Stimulated activated naive CD4-positive, alpha-beta T cell (primary cell): ENCODE data around the gene SLC25A33.

Experiments
- DNase-seq, 6 experiments: peaks; one replicate each; lab custom pipeline; 2025; lab: John Stamatoyannopoulos, UW

Gene SLC25A33

GRCh38 chr1:9588551-9589143, 49.4 kb downstream of the SLC25A33 start, which contains the start of gene TMEM201:
Gene TMEM201, plus strand, starts transcription at chr1:9588911. Its CDS starts 20 bp downstream, at chr1:9588931.
- DNase-seq = peak; percentile 85 to 95 (median 91)

DNA sequence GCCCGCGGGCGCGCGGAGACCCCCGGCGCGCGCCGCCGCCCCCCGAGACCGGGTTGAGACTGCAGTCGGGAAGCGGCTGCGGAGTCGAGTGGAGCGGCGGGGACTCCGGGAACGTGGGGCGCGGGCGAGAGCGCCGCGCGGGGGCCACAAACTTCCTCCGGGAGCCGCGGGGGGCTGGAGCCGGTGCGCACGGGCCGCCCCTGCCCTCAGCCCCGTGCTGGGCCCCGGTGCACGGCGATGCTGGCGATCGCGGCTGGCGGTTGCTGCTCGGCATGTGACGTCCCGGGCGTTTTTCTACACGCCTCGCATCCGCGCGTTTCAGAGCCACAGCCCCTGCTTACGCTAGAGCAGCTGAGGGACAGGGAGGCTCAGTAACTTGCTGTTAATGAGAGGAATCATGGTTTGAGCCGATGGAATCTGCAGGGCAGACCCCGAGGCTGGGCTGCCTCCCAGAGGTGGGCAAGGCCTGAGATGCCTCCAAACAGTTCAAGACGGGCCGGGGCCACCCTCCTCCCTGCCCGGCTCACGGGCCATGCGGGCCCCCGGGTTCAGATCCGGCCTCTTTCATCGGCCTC, 50.0 kb downstream of the SLC25A33 start:
- DNase-seq = peak in 5 of 6 experiments; percentile 17 to 38 (median 29)

- no peak for DNase-seq
These were observed 50.5 kb downstream of the SLC25A33 start for GRCh38 chr1:9589719-9590157.

DNA sequence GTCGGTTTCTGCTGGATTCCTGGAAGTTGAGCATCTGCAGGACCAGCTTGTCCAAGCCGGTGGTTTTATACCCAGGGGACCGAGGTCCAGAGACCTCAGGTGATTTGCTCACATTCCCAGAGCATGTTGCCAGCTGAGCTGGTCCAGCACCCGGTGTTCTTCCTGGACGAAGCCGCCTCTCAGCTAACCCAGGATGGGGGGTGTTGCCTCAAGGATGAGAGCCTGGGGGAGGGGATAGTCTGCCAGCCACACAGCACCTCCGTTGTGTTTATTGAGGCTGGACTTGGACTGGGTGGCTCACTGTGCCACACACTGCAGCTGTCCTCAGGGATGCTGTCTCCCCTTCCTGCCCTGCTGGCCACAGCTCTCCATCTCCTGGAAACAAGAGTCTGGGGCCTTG, 50.9 kb downstream of the SLC25A33 start:
- DNase-seq = no peak

DNA sequence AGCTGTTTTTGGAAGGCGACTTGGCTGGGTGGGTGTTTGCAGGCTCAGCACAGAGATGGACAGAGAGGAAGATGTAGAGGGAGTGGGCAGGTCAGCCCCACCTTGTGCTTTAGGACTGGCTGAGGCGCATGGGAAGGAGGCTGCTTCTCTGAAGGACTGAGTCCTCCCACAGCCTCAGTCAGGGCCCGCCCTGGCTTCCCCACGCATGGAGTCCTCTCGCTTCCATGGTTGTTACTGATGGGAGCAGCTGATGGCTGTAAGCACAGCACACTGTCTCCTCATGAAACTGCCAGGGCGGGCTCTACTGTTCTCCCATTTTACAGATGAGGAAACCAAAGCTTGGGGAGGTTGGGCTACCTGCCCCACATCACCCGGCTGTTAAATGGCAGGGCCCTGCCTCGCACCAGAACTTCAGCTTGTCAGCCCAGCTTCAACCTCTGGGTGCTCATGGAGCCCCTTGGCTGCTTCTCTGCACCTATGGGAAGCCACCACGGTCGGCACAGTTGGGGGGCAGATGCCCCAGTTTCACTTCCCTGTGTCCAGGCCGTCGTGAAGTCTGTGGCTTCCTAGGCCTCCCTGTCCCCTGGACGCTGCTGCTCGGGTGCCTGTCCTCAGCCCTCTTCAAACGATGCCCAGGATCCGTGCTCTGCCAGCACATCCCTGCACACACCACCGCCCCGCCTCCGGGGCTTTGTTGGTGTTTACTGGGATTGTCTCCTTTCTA, 51.8 kb downstream of the SLC25A33 start:
- no peak for DNase-seq

- no peak for DNase-seq
These were observed 52.6 kb downstream of the SLC25A33 start for GRCh38 chr1:9591669-9592509.

- DNase-seq = no peak
These were observed 53.3 kb downstream of the SLC25A33 start for GRCh38 chr1:9592510-9593075.

DNA sequence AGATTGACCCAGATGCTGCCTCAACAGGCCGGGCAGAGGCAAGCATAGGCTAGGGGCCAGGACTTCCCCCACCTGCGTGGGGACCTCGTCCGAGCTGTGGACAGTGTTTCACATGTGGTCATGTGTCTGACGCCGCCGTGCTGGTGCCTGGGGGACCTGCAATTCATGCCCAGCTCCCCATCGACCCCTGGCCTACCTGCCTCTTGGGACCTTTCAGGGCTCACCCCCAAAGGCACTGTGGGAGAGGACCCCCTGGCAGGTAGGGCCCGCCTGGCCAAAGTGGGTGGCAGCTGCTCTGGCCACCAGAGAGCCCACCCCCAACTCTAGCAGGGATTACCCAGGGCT, 53.9 kb downstream of the SLC25A33 start:
- DNase-seq = no peak

GRCh38 chr1:9593492-9594465, 54.5 kb downstream of the SLC25A33 start:
- peak in 3 of 6 experiments; percentile 1 to 19 (median 12) for DNase-seq

- DNase-seq = no peak
These were observed 55.3 kb downstream of the SLC25A33 start for GRCh38 chr1:9594471-9595155.

DNA sequence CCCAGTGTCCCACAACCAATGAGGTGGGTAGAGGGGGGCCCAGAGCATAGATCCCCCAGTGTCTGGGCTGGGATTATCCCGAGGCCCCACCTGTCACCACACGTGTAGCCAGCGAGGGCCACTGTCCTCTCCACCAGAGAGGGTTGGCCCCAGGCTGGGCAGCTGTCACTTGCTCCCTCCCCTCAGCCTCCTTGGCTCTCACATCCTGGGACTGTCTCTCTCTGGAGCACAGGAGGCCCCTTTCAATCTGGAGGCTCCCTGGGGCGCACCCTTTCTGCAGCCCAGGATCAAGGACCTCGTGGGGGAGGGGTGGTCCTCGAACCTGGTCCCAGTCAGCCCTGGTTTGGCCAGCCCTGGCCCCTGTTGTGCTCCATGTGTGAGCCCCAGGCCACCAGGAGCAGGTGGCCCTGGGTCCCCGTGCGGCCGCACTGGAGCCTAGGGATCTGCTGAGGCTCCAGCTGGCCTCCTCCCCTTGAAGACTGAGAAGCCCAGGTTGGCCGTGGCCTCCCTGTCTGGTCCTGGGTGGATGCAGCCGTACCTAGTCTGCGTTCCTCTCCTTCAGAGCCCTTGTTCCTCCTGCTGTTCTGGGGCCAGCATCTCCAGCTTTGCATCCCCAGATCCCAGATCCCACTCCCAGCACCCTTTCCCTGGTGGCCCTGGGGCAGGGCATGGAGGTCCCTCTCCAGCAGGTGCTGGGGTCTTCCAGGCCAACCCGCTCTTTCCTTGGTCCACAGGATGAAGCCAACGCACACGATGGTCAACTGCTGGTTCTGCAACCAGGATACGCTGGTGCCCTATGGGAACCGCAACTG, 56.1 kb downstream of the SLC25A33 start:
- no peak for DNase-seq

DNA sequence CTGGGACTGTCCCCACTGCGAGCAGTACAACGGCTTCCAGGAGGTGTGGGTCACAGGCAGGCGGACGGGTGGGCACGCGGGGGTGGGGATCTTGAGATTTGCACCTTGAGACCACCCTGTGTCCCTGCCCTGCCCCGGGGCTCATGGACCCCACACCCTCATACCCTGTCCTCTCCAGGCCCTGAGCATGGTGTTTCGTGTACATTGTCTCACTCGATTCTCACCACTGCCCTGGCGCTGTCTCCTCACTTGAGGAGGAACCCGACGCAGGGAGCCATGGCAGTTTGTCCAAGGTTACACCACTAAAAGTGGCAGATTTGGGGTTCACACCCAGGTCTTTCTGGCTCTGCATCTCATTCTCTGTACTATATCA, 56.7 kb downstream of the SLC25A33 start:
- DNase-seq = no peak

DNA sequence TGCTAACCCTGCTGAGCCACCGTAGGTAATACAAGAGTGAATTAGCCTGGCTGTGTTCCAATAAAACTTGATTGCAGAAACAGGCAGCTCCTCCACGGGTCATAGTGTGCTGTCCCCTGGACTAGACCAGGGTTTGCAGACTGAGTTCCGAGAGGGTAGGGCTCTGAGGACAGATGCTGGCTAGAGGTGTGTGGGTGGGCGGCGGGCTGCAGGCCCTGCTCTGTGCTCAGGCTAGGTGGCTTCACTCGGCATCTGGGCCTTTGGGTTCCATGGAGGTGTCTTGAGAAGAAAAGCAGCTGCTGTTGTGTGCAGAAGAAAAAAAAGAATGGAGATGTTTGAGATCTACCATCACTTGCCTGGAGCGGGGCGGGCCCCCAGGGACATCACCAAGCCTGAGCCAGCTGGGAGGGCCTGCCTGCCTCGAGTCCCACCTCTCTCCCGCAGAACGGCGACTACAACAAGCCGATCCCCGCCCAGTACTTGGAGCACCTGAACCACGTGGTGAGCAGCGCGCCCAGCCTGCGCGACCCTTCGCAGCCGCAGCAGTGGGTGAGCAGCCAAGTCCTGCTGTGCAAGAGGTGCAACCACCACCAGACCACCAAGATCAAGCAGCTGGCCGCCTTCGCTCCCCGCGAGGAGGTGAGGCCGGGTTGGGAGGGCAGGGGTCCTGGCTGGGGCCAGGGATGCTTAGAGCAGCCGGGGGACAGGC, 57.3 kb downstream of the SLC25A33 start:
- DNase-seq = no peak

DNA sequence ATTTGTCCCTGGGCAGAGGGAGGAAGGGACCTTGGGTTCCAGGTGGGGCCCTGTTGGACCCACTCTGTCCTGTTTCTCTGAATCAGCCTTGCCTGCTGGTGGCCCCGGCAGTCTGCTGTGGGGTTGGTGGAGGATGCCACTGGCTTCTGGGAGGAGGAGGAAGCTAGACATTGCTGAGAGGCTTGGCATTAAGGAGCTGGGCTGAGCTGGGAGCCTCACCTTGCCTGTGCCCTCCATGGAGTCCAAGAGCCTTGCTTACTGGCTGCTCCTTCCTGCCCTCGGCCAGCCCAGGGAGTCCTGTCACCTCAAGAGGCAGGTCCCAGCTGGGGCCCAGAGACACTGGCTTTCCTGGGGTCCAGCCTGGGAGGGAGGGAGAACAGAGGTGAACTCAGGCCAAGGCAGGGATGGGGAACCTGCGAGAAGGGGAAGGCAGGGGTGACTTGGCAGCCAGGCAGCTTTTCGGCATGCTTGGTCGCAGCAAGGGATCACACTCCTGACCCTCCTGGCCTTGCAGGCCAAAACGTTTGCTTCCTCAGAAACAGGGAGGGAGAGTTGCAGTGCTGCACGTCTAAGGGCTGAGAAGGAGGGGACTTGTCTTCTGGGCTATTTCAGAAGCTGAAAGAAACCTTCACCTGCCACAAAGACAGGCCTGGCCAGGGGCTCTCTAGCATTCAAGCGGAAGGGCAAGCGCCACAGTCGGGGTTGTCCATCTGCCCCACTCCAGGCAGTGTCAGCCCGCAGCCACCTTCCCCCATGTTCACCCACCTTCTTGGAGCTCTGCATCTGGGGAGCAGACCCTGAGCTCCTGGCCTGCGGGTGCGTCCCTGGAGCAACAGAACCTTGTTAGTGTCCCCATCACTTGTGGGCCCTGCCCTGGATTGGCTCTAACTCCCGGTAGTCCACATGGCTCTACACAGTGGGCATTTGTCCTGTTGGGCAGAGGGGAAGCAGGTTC, 58.4 kb downstream of the SLC25A33 start:
- no peak for DNase-seq

DNA sequence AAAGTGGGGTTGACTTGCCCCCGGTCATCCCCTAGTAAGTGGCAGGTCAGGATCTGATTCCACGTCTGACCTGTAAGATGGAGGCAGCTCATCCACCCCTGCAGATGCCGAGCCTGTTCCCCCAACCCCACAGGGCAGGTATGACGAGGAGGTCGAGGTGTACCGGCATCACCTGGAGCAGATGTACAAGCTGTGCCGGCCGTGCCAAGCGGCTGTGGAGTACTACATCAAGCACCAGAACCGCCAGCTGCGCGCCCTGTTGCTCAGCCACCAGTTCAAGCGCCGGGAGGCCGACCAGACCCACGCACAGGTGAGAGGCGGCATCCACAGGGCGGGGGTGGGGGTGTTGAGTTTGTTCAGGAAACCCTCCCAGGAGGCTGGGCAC, 59.0 kb downstream of the SLC25A33 start:
- DNase-seq = no peak

GRCh38 chr1:9599741-9600140, 60.5 kb downstream of the SLC25A33 start:
- DNase-seq = no peak
